ENCODE data around the gene DNAH8. TPM values are rescaled to one million over a fixed set of nuclear protein-coding genes. Genes with fewer than 3 reads are reported as not detected.

Gene DNAH8
- total RNA-seq, 6 experiments from 2014 or later, result not detected

DNA sequence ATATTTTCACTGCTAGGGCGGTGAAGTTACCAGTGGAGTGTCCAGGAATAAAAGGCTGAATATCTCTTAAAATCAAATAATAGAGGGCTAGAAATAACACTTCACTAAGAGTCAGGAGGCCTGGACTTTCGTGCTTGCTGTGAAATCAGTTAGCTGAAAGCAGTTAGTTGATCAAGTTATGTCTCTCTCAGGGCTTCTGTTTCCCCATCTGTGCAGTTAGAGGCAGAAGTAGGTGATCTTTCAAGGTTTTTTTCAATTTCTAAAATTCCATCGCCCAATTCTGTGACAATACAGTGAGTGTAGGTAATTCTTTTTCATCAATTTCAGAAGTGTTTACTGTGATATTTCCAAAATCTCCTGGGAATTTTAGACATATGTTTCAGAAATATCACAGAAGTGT lies 260.9 kb downstream of the DNAH8 start:
- Mint-ChIP-seq H3K36me3 (ENCODE audit: low read depth) (no peaks in the 10 kb centered on the region), H3K27ac (no peak overlapping the region), H3K4me1 (ENCODE audit: low read depth) (peaks cover 5% of the 10 kb centered on the region; the same call in 1 of the 2 replicates), H3K27me3 (ENCODE audit: insufficient read depth) (no peaks in the 10 kb centered on the region), H3K4me3 (no peak overlapping the region), H3K9me3 (no peaks in the 10 kb centered on the region)
- TF ChIP-seq, protein P1, sequence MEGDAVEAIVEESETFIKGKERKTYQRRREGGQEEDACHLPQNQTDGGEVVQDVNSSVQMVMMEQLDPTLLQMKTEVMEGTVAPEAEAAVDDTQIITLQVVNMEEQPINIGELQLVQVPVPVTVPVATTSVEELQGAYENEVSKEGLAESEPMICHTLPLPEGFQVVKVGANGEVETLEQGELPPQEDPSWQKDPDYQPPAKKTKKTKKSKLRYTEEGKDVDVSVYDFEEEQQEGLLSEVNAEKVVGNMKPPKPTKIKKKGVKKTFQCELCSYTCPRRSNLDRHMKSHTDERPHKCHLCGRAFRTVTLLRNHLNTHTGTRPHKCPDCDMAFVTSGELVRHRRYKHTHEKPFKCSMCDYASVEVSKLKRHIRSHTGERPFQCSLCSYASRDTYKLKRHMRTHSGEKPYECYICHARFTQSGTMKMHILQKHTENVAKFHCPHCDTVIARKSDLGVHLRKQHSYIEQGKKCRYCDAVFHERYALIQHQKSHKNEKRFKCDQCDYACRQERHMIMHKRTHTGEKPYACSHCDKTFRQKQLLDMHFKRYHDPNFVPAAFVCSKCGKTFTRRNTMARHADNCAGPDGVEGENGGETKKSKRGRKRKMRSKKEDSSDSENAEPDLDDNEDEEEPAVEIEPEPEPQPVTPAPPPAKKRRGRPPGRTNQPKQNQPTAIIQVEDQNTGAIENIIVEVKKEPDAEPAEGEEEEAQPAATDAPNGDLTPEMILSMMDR (IDR thresholded peaks at IDR 0.05), result no peak
- DNase-seq, result no peak

- Mint-ChIP-seq H3K27ac (no peak overlapping the region), H3K4me3 (no peak overlapping the region), H3K36me3 (ENCODE audit: low read depth) (no peaks in the 10 kb centered on the region), H3K4me1 (ENCODE audit: low read depth) (peaks cover 5% of the 10 kb centered on the region; the same call in 1 of the 2 replicates), H3K27me3 (ENCODE audit: insufficient read depth) (no peaks in the 10 kb centered on the region), H3K9me3 (no peaks in the 10 kb centered on the region)
- DNase-seq, result no peak
- TF ChIP-seq, protein P1 (IDR thresholded peaks at IDR 0.05), result no peak
Measured at GRCh38 chr6:38976801-38977500, 261.8 kb downstream of the DNAH8 start.

DNA sequence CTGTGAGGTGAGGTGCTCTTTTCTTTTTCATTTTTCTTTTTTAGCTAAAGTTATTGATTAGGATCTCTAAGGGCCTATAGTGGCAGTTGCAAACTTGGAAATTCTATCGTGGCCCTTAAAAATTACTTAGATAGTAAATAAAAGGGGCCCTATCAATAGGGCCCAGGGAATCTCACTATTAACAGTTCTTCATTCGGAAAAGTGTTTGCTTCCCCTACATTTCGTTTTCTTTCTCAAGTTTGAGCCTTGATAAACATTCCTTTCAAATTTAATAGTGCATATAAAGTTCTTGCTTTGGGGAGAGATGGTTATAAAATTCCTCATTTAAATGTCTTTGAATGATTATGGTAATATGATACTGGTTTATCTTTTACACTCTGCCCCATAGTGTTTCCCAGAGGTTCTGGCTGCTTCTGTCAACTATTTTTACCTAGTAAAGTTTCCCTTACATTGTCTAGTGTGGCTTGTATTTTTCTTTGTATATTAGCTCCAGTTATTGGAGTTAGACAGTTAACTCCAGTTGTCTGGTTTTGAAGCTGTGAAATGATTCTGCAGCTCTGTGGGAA lies 263.1 kb downstream of the DNAH8 start:
- H3K9me3 Mint-ChIP-seq, result no peaks in the 10 kb centered on the region
- TF ChIP-seq, protein P1 (IDR thresholded peaks at IDR 0.05), result no peak
- no peak overlapping the region for H3K4me3 Mint-ChIP-seq
- no peaks in the 10 kb centered on the region for H3K27me3 Mint-ChIP-seq (ENCODE audit: insufficient read depth)
- DNase-seq, result no peak
- no peaks in the 10 kb centered on the region for H3K36me3 Mint-ChIP-seq (ENCODE audit: low read depth)
- peaks cover 5% of the 10 kb centered on the region; the same call in 1 of the 2 replicates for H3K4me1 Mint-ChIP-seq (ENCODE audit: low read depth)
- no peak overlapping the region for H3K27ac Mint-ChIP-seq

- Mint-ChIP-seq H3K36me3 (ENCODE audit: low read depth) (no peaks in the 10 kb centered on the region), H3K4me1 (ENCODE audit: low read depth) (no peaks in the 10 kb centered on the region), H3K4me3 (no peak overlapping the region), H3K27me3 (ENCODE audit: insufficient read depth) (no peaks in the 10 kb centered on the region), H3K9me3 (no peaks in the 10 kb centered on the region), H3K27ac (no peak overlapping the region)
- TF ChIP-seq, protein P1 (IDR thresholded peaks at IDR 0.05), result no peak
- DNase-seq, result no peak
Measured at GRCh38 chr6:38982470-38982869, 267.4 kb downstream of the DNAH8 start.

DNA sequence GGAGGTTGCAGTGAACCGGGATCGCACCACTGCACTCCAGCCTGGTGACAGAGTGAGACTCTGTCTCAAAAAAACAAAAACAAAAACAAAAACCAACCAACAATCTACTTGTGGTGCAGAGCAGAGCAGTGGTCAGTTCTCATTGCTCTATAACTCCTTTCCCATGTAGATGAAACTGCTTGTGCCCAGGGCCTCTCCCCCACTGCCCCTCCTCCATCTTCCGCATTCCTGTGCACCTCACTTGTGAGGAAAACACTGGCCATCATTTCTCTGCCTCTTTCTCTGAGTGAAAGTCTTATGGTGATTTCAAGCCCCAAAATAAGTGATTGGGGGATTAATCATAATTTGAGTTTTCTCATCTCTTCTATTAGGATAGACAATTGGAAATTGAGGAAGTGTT lies 269.6 kb downstream of the DNAH8 start:
- Mint-ChIP-seq H3K36me3 (ENCODE audit: low read depth) (no peaks in the 10 kb centered on the region), H3K4me3 (no peak overlapping the region), H3K9me3 (no peaks in the 10 kb centered on the region), H3K4me1 (ENCODE audit: low read depth) (no peaks in the 10 kb centered on the region), H3K27ac (no peak overlapping the region), H3K27me3 (ENCODE audit: insufficient read depth) (no peaks in the 10 kb centered on the region)
- TF ChIP-seq, protein P1 (IDR thresholded peaks at IDR 0.05), result no peak
- no peak for DNase-seq

Data from HFFc6 (cell line).